Adrenal gland (tissue), 12 donors: Measurements from ENCODE around the gene LIN7B. TPM values are rescaled to one million over a fixed set of nuclear protein-coding genes. Genes with fewer than 3 reads are reported as not detected.

Experiments used
- DNase-seq, 7 donors: peaks; one replicate each; pipeline ENCODE4 v3.0.0-alpha.2; 2019 to 2020
- H3K27ac ChIP-seq, 5 donors: fragments of 200-600 bp; sonication (generic) in 4 of 5; 1 replicate in 3 of 5; 2 replicates in 2 of 5; pipeline versions ENCODE4 v1.5.1 to v1.8.0; 2016 to 2020; ENCODE audit warnings: mild to moderate bottlenecking in 1 of 5
- H3K27me3 ChIP-seq: fragments of 200-600 bp; 2 replicates; pipeline ENCODE4 v1.8.0; 2021
- H3K36me3 ChIP-seq, 2 donors: fragments of 200-600 bp; replicated peaks in 1 of 2; 1 replicate in 1 of 2; 2 replicates in 1 of 2; pipeline versions ENCODE4 v1.5.1 to v1.8.0; 2018 to 2022
- H3K4me1 ChIP-seq, 2 donors: fragments of 200-600 bp; replicated peaks in 1 of 2; 1 replicate in 1 of 2; 2 replicates in 1 of 2; pipeline versions ENCODE4 v1.5.1 to v1.8.0; 2018 to 2021
- H3K4me3 ChIP-seq, 4 donors: fragments of 200-600 bp; sonication (generic) in 3 of 4; one replicate each; pipeline ENCODE4 v1.5.1; 2016 to 2018
- H3K9me3 ChIP-seq, 3 donors: fragments of 200-600 bp; sonication (generic) in 1 of 3; replicated peaks in 1 of 3; 1 replicate in 2 of 3; 2 replicates in 1 of 3; pipeline versions ENCODE4 v1.5.1 to v1.8.0; 2016 to 2021
- POLR2A ChIP-seq, 2 donors: fragments of 450-650 bp; IDR thresholded peaks; one replicate each; pipeline ENCODE4 v1.6.1; 2017; ENCODE audit warnings: antibody characterized with exemption in 2 of 2, mild to moderate bottlenecking in 2 of 2, moderate library complexity in 1 of 2
- WGBS, 4 donors: extraction: QIAGEN DNeasy Blood & Tissue Kit in 2 of 4; methylation state at CpG; one replicate each; pipeline versions ENCODE4 v1.1.5 to v1.1.7; 2013 to 2017; 5-methylcytosine and 5-hydroxymethylcytosine counted together
- intact Hi-C, 2 donors: fragments of 100-400 bp; cut with DNase I; formaldehyde crosslinking; loops; one replicate each; pipeline versions ENCODE4 v1.14.1 to v1.15.0; 2022 to 2023
- polyA plus RNA-seq, 3 donors: library from polyadenylated mRNA; stranded (reverse); fragments of 200-250 nt in 2 of 3; fragments of 350-450 nt in 1 of 3; fragmentation: Illumina TruSeq in 1 of 3; extraction: RNeasy Lipid Tissue Mini Kit (QIAGEN cat#74804) in 1 of 3; gene quantifications; one replicate each; pipeline ENCODE4 v1.2.3, GENCODE V29; 2013 to 2014
- total RNA-seq, 9 donors: library from RNA; depleted of rRNA in 4 of 9; stranded (reverse); fragments of >200 nt in 4 of 9; fragments of 120-200 nt in 1 of 9; fragmentation: NEBNext Ultra II Directional in 1 of 9; extraction: Animal tissue kit (Norgen Biotek cat#: 25700) in 1 of 9; gene quantifications; one replicate each; pipeline versions ENCODE4 v1.1.0 to v1.2.4, GENCODE V29; 2013 to 2023
- TF ChIP-seq, protein P1 (sequence below), 6 experiments: fragments of 450-650 bp in 4 of 6; fragments of 200-600 bp in 2 of 6; sonication (generic) in 1 of 6; IDR thresholded peaks; 1 replicate in 5 of 6; 2 replicates in 1 of 6; pipeline versions ENCODE4 v1.5.1 to v1.8.0; 2016 to 2021; ENCODE audit warnings: antibody characterized with exemption in 6 of 6, mild to moderate bottlenecking in 2 of 6, moderate library complexity in 1 of 6
- donor health status: healthy with polysubstance abuse.
- donor health status: Bipolar disorder and iron deficiency.
- donor health status: DM: yes; HTN: yes; CAD: no.
- donor health status: DM: no; HTN: no; CAD: no.
- donor health status: DM: no; HTN: no; CAD: no.
- donor health status: DM: yes; HTN: yes; CAD: no.

The LIN7B gene
- total and polyA plus RNA-seq, 12 donors: 4.4 to 35.2 (median 11.1) TPM

DNA sequence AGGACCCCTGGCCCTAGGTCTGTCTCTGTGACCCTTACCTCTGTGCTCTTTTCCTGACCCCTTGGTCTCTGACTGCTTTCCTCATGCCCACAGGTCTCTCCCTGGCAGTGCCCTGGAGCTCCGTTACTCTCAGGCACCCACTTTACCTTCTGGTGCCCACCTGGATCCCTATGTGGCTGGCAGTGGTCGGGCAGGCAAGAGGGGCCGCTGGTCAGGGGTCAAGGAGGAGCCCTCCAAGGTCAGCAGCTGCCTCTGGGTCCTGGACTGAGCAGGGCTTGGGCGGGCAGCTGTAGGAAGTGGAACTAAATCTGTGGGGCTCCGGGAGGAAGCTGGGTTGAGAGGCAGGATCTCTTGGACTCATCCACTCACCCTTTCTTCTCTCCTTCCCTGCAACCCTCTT lies 21.5 kb downstream of the LIN7B start:
- Histone ChIP-seq H3K4me1 (peaks cover 0 to 10% of the 10 kb centered on the region in 2 donors), H3K9me3 (no peaks in the 10 kb centered on the region), H3K36me3 (no peaks in the 10 kb centered on the region), H3K27ac (peak overlapping the region in 1 of 5 donors; percentile 40), H3K27me3 (no peaks in the 10 kb centered on the region), H3K4me3 (no peak overlapping the region)
- WGBS, 4 donors: 71 to 85% (median 80%) methylated on average over 5 of the region's 5 CpGs
- TF ChIP-seq POLR2A (IDR thresholded peaks at IDR 0.05): no peak
- TF ChIP-seq, protein P1, sequence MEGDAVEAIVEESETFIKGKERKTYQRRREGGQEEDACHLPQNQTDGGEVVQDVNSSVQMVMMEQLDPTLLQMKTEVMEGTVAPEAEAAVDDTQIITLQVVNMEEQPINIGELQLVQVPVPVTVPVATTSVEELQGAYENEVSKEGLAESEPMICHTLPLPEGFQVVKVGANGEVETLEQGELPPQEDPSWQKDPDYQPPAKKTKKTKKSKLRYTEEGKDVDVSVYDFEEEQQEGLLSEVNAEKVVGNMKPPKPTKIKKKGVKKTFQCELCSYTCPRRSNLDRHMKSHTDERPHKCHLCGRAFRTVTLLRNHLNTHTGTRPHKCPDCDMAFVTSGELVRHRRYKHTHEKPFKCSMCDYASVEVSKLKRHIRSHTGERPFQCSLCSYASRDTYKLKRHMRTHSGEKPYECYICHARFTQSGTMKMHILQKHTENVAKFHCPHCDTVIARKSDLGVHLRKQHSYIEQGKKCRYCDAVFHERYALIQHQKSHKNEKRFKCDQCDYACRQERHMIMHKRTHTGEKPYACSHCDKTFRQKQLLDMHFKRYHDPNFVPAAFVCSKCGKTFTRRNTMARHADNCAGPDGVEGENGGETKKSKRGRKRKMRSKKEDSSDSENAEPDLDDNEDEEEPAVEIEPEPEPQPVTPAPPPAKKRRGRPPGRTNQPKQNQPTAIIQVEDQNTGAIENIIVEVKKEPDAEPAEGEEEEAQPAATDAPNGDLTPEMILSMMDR (IDR thresholded peaks at IDR 0.05): no peak
- intact Hi-C loops: no loop called here
- no peak for DNase-seq

DNA sequence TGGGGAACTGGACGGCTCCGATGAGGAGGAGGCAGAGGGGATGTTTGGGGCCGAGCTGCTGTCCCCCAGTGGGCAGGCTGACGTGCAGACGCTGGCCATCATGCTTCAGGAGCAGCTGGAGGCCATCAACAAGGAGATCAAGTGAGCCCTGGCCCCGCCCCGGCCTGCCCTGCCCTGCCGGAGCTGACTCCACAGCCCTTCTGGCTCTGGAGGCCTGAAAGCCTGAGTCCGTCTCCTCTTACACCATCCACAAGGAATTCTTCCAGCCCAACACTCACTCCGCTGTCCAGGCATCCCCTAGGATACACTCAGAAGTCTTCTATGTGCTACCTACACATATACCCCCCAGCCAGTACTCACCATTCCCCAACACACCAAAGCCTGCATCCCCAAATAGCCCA lies 22.6 kb downstream of the LIN7B start:
- H3K9me3 ChIP-seq: no peaks in the 10 kb centered on the region
- 76 to 89% (median 82%) methylated on average over 7 to 10 of the region's 10 CpGs for whole genome bisulfite sequencing, 4 donors
- no peak for DNase-seq
- no peaks in the 10 kb centered on the region for H3K27me3 ChIP-seq
- no peaks in the 10 kb centered on the region for H3K36me3 ChIP-seq
- TF ChIP-seq POLR2A (IDR thresholded peaks at IDR 0.05): no peak
- TF ChIP-seq, protein P1 (IDR thresholded peaks at IDR 0.05): no peak
- intact Hi-C loops: no loop called here
- H3K27ac ChIP-seq: no peak overlapping the region
- peaks cover 0 to 10% of the 10 kb centered on the region in 2 donors for H3K4me1 ChIP-seq
- no peak overlapping the region for H3K4me3 ChIP-seq

DNA sequence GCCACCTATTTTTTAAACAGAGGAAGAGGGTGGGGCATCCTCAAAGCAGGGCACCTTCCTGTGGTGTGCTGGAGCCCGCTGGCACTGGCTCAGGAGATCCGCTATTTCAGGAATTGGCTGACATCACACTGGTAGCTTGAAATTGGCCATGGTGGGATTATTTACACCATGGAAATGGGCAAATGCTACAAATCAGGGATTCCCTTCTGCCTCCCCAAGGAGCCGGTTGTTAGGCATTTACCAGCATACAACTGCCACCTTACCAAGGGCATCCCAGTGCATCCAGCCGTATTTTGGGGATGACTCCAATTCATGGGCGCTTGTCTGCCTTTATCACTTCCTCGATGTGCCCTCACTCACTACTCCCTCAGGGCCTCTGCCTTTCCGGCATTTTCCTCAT lies 26.8 kb downstream of the LIN7B start:
- H3K4me1 ChIP-seq: peaks cover 0 to 13% of the 10 kb centered on the region in 2 donors
- no peaks in the 10 kb centered on the region for H3K27me3 ChIP-seq
- H3K36me3 ChIP-seq: no peaks in the 10 kb centered on the region
- TF ChIP-seq POLR2A (IDR thresholded peaks at IDR 0.05): no peak
- TF ChIP-seq, protein P1 (IDR thresholded peaks at IDR 0.05): no peak
- intact Hi-C loops: no loop called here
- no peaks in the 10 kb centered on the region for H3K9me3 ChIP-seq
- WGBS, 4 donors: 75 to 95% (median 88%) methylated on average over 7 of the region's 7 CpGs
- DNase-seq: no peak
- no peak overlapping the region for H3K27ac ChIP-seq
- H3K4me3 ChIP-seq: no peak overlapping the region

DNA sequence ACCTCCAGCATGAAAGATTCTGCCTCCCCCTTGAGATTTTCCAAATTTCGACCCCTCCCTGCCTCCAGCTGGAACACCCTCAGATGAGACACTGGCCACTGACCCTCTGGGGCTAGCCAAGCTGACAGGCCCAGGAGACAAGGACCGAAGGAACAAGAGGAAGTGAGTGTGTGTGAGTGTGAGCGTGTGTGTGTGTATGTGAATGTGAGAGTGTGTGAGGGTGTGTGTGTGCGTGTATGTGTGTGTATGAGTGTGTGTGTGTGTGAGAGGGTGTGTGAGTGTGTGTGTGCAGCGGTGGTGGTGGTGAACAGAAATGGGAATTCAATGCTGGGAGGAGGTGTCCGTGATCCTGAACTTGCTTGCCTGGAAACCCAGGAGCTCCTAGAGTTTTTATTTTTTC lies 27.2 kb downstream of the LIN7B start:
- intact Hi-C loops: no loop called here
- TF ChIP-seq, protein P1 (IDR thresholded peaks at IDR 0.05): no peak
- no peaks in the 10 kb centered on the region for H3K36me3 ChIP-seq
- no peaks in the 10 kb centered on the region for H3K9me3 ChIP-seq
- DNase-seq: no peak
- peaks cover 0 to 17% of the 10 kb centered on the region in 2 donors for H3K4me1 ChIP-seq
- no peaks in the 10 kb centered on the region for H3K27me3 ChIP-seq
- no peak overlapping the region for H3K4me3 ChIP-seq
- 77 to 87% (median 86%) methylated on average over 6 of the region's 6 CpGs for WGBS, 4 donors
- no peak overlapping the region for H3K27ac ChIP-seq
